ENCODE data around the gene GAPDHS.
A peak's percentile ranks its signal among the peaks of the same experiment; 100 is the strongest.

Gene GAPDHS

DNA sequence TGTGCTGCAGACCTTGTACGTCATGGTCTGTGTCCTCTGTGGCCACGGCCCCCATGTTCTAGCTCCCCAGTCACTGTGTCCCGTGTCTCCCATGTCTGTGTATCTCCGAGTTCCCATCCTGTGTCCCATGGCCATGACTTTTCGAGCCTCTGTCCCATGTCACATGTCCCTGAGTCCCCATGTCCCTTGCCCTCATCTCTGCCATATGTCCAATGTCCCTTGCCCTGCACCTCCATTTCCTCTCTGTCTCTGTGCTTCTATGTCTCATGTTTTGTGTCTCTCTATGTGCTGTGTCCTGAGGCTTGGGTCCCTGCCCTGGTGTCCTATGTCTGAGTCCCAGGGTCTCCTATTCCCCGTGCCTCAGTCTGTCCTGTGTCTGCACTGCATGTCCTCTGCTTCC is 28.2 kb downstream of the GAPDHS start:
- peaks cover 85% of the 10 kb centered on the region for H3K27me3 Mint-ChIP-seq
- no peak overlapping the region for H3K4me3 Mint-ChIP-seq
- no peaks in the 10 kb centered on the region for H3K9me3 Mint-ChIP-seq
- CTCF ChIA-PET: no interaction called here
- peaks cover 12% of the 10 kb centered on the region for H3K4me1 Mint-ChIP-seq
- DNase-seq: no peak
- no peak overlapping the region for H3K27ac Mint-ChIP-seq
- no peaks in the 10 kb centered on the region for H3K36me3 Mint-ChIP-seq

DNA sequence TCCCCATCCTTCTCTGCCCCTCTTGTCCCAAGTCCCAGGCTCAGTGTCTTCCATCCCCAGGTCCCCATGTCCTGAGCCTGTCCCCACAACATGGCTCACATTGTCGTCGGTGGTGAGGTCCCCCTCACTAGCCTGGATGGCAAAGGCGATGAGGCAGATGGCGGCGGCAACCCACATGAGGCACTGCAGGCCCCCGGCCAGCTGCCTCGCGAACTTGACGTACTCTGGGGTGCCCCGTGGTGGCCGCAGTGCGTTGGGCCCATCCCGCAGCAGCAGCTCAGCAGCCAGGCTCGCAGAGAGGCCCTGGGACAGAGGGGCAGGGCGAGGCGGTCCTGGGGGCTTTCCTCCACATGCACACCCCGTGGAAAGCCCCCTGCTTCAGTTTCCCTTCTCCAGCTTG is 29.1 kb downstream of the GAPDHS start:
- Mint-ChIP-seq H3K36me3 (no peaks in the 10 kb centered on the region), H3K9me3 (no peaks in the 10 kb centered on the region), H3K4me3 (no peak overlapping the region), H3K27me3 (peaks cover 82% of the 10 kb centered on the region), H3K4me1 (peaks cover 8% of the 10 kb centered on the region), H3K27ac (no peak overlapping the region)
- CTCF ChIA-PET: interaction anchor here (1.4 kb wide), 1 partner anchor 14 kb away, joined by 3 read pairs; no protein-coding TSS in a partner anchor
- no peak for DNase-seq

DNA sequence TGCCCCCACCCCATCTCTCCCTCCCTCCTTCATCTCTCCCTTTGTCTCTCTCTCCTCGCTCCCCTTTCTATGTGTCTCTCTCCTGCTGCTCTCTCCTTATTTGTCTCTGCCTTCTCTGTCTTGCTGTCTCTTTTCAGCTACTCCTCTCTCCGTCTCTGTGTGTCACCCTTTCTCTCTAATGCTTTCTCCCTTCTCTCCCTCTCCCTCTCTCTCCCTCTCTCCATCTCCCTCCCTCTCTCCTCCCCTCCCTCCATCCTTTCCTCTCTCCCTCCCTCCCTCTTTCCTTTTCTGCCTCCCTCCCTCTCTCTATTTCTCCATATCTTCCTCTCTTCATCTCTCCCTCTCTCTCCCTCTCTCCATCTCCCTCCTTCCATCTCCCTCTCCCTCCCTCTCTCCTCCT is 29.5 kb downstream of the GAPDHS start:
- Mint-ChIP-seq H3K36me3 (no peaks in the 10 kb centered on the region), H3K4me3 (no peak overlapping the region), H3K27ac (no peak overlapping the region), H3K9me3 (no peaks in the 10 kb centered on the region), H3K4me1 (peaks cover 7% of the 10 kb centered on the region), H3K27me3 (peaks cover 77% of the 10 kb centered on the region)
- CTCF ChIA-PET: interaction anchor here (1.4 kb wide), 1 partner anchor 15 kb away, joined by 3 read pairs; no protein-coding TSS in a partner anchor
- DNase-seq: no peak

DNA sequence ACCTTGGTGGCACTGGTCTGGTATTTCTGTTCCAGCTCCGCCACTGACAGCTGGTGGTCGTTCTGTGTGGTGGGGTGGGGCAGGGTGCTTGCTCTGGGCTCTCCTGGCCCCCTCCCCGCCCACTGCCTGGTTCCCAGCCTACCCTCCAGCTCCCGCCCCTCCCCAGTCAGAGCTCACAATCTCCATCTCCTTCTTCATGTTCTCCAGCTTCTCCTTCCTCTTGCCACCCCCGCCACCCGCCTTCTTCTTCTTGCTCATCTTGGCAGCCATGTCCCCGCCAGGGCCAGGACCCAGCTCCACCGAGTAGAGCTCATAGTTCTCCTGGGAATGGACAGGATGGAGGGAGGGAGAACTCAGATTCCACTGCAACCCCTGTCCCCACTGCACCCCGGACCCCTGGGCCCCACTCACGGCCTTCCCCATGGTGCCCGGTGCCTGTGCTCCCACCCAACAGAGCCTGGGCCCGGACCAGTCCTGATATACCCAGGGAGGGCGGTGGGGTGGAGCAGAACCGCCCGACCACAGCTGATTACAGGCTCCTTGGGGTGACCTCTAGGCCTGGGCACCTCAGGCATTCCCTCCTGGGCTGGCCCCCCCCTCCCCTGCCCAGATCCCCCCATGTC is 30.1 kb downstream of the GAPDHS start, which contains the start of gene ATP4A:
ATP4A (minus strand) TSS at position 452 of the 623 bp plus-strand sequence; CDS start at position 423, 29 bp downstream.
- DNase-seq: peak; percentile 15

DNA sequence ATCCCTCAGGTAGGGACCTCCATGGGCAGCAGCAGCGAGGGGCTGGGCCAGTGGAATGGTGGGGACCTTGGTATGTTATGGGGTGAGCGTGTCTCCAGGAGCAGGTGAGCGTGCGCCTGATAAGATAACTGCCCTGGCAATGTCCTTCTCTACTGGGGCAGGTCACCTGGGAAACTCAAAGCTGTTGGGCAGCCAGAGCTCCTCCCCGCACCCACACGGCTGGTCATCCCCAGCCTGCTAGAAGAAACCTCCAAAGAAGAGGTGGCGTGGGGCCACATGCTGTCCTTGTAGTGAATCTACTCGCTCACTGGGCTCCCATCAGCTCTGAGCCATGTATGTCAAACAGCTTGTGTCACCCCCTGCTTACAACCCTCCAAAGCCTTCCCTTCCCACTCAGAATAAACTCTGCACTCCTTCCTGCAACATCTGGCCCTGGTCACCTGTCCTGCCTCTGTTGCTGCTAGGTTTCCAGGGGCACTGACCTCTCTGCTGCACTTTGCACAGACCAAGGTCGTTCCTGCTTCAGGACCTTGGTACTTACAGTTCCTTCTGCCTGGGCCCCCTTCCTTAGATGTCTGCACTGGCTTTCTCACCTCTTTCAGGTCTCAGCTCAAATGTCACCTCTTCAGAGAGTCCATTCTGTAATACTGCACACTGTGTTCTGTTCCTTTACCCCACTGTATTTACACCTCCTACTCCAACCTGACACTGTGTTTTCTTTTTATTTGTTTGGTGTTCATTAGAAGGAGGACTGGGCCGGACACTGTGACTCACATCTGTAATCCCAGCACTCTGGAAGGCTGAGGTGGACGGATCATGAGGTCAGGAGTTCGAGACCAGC is 32.0 kb downstream of the GAPDHS start:
- no peaks in the 10 kb centered on the region for H3K9me3 Mint-ChIP-seq
- no peaks in the 10 kb centered on the region for H3K4me1 Mint-ChIP-seq
- peak; percentile 5 for DNase-seq
- no peak overlapping the region for H3K27ac Mint-ChIP-seq
- H3K27me3 Mint-ChIP-seq: peaks cover 63% of the 10 kb centered on the region
- CTCF ChIA-PET: interaction anchor here (0.6 kb wide), 1 partner anchor 9 kb away, joined by 4 read pairs; no protein-coding TSS in a partner anchor
- H3K36me3 Mint-ChIP-seq: no peaks in the 10 kb centered on the region
- H3K4me3 Mint-ChIP-seq: no peak overlapping the region

More for the DNA sequence above, 30.1 kb downstream of the GAPDHS start, which contains the start of gene ATP4A:
- H3K4me1 Mint-ChIP-seq: peaks cover 5% of the 10 kb centered on the region
- CTCF ChIA-PET: interaction anchor here (1.4 kb wide), 1 partner anchor 15 kb away, joined by 3 read pairs; no protein-coding TSS in a partner anchor
- no peak within 1 kb of the TSS for H3K4me3 Mint-ChIP-seq
- H3K36me3 Mint-ChIP-seq: no peaks in the 10 kb centered on the region
- no peaks in the 10 kb centered on the region for H3K9me3 Mint-ChIP-seq
- H3K27me3 Mint-ChIP-seq: peaks cover 72% of the 10 kb centered on the region
- H3K27ac Mint-ChIP-seq: no peak within 1 kb of the TSS

DNA sequence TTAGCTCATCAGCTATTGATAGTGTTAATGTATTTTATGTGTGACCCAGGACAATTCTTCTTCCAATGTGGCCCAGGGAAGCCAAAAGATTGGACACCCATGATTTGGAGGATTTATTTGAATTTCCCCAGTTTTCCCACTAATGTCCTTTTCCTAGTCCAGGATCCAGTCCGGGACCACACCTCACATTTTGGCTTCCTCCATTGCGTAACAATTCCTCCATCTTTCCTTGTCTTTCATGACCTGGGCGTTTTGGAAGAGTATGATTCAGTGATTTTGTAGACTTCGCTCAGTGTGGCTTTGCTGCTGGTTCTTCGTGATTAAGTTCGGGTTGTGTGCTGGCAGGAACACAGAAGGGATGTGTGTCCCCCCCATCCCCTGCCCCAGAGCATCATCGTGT is 33.5 kb downstream of the GAPDHS start:
- CTCF ChIA-PET: no interaction called here
- peaks cover 2% of the 10 kb centered on the region for H3K4me1 Mint-ChIP-seq
- H3K27me3 Mint-ChIP-seq: peaks cover 63% of the 10 kb centered on the region
- H3K27ac Mint-ChIP-seq: no peak overlapping the region
- H3K4me3 Mint-ChIP-seq: no peak overlapping the region
- H3K9me3 Mint-ChIP-seq: no peaks in the 10 kb centered on the region
- no peaks in the 10 kb centered on the region for H3K36me3 Mint-ChIP-seq
- no peak for DNase-seq

DNA sequence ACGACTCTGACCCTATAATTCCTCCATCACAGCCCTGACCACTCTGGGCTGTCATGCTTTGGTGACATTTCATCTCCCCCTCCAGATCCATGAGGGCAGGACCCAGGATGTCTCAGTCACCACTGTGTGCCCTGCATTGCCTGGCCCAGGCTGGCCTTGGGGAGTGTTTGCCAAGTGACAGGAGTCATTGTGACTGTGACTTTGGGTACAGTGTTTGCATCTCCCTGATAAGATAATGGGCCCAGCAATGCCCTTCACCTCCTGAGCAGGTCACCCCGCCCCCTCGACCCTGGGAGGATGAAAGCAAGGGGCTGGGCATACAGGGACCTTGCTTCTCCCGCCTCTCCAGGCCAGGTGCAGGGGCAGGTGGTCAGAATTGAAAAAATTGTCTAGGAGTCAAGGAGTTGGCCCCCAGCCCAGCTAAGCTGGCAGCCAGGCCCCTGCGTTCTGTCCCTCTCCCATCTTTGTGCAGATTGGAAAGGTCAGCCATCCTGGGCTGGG is 36.1 kb downstream of the GAPDHS start:
- Mint-ChIP-seq H3K27me3 (peaks cover 43% of the 10 kb centered on the region), H3K4me3 (no peak overlapping the region), H3K36me3 (no peaks in the 10 kb centered on the region), H3K4me1 (peaks cover 2% of the 10 kb centered on the region), H3K9me3 (no peaks in the 10 kb centered on the region), H3K27ac (no peak overlapping the region)
- DNase-seq: no peak
- CTCF ChIA-PET: interaction anchor here (0.7 kb wide), 1 partner anchor 21 kb away, joined by 3 read pairs; no protein-coding TSS in a partner anchor

DNA sequence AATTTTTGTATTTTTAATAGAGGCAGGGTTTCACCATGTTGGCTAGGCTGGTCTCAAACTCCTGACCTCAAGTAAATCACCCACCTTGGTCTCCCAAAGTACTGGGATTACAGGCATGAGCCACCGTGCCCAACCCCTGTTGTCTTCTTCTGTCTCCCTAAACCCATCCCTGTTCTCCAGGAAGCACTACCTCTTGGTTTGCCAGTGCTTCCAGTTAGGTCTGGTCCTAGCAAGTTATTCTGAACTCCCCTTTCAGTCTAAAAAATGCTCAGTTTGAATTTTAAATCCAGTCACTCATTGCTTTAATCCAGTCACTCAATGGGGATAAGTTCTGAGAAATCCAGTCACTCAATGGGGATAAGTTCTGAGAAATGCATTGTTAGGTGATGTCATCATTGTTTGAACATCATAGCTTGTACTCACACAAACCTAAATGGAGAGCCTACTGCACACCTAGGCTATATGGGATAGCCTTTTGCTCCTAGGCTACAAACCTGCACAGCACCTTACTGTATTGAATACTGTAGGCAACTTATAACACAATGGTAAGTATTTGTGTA is 38.2 kb downstream of the GAPDHS start:
- no peaks in the 10 kb centered on the region for H3K36me3 Mint-ChIP-seq
- CTCF ChIA-PET: no interaction called here
- peaks cover 2% of the 10 kb centered on the region for H3K4me1 Mint-ChIP-seq
- no peak for DNase-seq
- no peak overlapping the region for H3K27ac Mint-ChIP-seq
- no peak overlapping the region for H3K4me3 Mint-ChIP-seq
- H3K9me3 Mint-ChIP-seq: peaks cover 17% of the 10 kb centered on the region
- peaks cover 31% of the 10 kb centered on the region for H3K27me3 Mint-ChIP-seq

DNA sequence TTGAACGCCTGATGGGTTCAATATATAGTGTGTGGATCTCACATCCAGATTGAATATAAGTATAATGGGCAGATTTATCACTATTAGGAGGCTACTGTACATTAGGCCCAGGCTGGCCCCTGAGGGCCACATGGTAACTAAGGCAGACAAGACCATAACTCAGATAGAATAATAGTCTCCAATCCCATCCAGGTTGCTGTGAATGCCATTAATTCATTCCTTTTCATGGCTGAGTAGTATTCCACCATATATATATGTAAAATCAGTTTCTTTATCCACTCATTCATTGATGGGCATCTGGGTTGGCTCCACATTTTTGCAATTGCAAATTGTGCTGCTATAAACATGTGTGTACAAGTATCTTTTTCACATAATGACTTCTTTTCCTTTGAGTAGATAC is 44.7 kb downstream of the GAPDHS start:
- Mint-ChIP-seq H3K4me1 (no peaks in the 10 kb centered on the region), H3K9me3 (peaks cover 25% of the 10 kb centered on the region), H3K27ac (no peak overlapping the region), H3K27me3 (peaks cover 22% of the 10 kb centered on the region), H3K36me3 (peaks cover 6% of the 10 kb centered on the region), H3K4me3 (no peak overlapping the region)
- CTCF ChIA-PET: no interaction called here
- no peak for DNase-seq

DNA sequence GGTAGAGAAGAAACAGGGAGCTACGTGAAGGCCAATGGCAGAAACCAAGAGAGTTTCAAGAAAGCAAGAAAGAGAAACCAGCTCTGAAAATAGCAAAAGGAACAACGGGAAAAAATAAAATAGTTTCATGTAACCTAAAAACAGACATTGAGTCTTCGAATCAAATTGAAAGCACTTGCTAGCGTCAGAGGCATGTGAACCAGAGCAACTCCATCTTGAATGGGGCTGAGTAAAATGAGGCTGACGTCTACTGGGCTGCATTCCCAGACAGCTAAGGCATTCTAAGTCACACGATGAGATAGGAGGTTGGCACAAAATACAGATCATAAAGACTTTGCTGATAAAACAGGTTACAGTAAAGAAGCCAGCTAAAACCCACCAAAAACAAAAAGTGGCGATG is 45.5 kb downstream of the GAPDHS start:
- H3K4me1 Mint-ChIP-seq: no peaks in the 10 kb centered on the region
- H3K9me3 Mint-ChIP-seq: peaks cover 25% of the 10 kb centered on the region
- H3K4me3 Mint-ChIP-seq: no peak overlapping the region
- no peak overlapping the region for H3K27ac Mint-ChIP-seq
- CTCF ChIA-PET: no interaction called here
- H3K27me3 Mint-ChIP-seq: peaks cover 29% of the 10 kb centered on the region
- no peak for DNase-seq
- H3K36me3 Mint-ChIP-seq: peaks cover 6% of the 10 kb centered on the region

DNA sequence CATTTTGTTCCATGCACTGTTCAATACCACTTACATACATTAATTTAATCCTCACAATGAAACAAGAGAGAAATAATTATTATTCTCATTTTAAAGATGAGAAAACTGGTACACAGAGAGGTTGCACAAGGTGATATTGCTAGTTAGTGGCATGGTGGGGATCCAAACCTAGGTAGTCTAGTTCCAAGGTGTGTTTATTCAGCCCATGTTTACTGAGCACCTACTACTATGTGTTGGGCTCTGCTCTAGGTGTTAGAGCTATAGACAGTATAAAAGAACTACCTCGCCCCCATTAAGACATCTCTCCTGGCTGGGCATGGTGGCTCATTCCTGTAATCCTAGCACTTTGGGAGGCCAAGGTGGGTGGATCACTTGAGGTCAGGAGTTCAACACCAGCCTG is 49.5 kb downstream of the GAPDHS start:
- no peaks in the 10 kb centered on the region for H3K9me3 Mint-ChIP-seq
- no peak for DNase-seq
- peaks cover 59% of the 10 kb centered on the region for H3K27me3 Mint-ChIP-seq
- no peak overlapping the region for H3K4me3 Mint-ChIP-seq
- no peaks in the 10 kb centered on the region for H3K36me3 Mint-ChIP-seq
- CTCF ChIA-PET: no interaction called here
- no peaks in the 10 kb centered on the region for H3K4me1 Mint-ChIP-seq
- no peak overlapping the region for H3K27ac Mint-ChIP-seq

DNA sequence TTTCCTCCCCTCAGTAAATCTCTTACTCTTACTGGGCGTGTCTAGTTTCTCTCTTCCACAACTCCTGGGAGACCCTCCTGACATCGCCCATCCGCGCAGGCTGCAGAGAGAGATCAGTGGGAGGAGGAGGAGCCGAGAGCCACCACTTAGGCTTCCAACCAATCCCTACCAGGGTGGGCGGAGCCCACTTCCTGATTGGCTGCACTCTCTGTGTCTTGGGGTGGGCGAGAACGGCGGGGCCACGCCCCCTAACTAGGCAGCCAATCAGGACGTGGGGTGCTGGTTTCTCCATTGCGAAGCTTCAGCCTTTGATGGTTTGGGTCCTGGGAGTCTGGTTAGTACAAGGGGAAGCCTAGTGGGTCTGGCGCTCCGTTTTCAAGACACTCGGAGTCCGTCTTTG is 52.6 kb downstream of the GAPDHS start, which contains the start of gene PMIS2:
PMIS2 (plus strand) TSS at position 326 of the 400 bp plus-strand sequence. CDS start 87 bp downstream, outside the sequence.
- Mint-ChIP-seq H3K4me1 (no peaks in the 10 kb centered on the region), H3K4me3 (no peak within 1 kb of the TSS), H3K36me3 (no peaks in the 10 kb centered on the region), H3K27ac (no peak within 1 kb of the TSS), H3K27me3 (peaks cover 69% of the 10 kb centered on the region), H3K9me3 (no peaks in the 10 kb centered on the region)
- CTCF ChIA-PET: no interaction called here
- peak; percentile 42 for DNase-seq

DNA sequence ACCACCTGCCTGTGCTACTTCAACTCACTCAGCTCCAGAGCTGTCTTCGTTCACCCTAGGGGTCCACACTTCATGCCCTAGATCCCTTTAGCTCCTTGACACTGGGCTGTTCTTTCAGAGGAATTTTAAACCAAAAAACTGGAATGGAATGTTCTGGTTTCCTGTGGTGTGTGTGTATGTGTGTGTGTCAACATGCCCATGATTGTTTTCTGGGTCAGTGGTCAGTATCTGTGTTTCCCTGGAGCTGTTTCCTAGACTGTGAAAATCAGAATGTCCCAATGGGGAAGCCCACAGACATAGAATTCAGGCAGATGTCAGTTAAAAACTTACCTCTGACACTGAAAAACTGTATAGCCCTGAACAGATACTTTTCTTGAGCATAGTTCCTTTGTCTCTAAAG is 54.1 kb downstream of the GAPDHS start:
- H3K36me3 Mint-ChIP-seq: no peaks in the 10 kb centered on the region
- DNase-seq: no peak
- no peaks in the 10 kb centered on the region for H3K9me3 Mint-ChIP-seq
- peaks cover 69% of the 10 kb centered on the region for H3K27me3 Mint-ChIP-seq
- no peak overlapping the region for H3K4me3 Mint-ChIP-seq
- no peaks in the 10 kb centered on the region for H3K4me1 Mint-ChIP-seq
- CTCF ChIA-PET: interaction anchor here (1.7 kb wide), 1 partner anchor 232 kb away, joined by 3 read pairs; no protein-coding TSS in a partner anchor
- H3K27ac Mint-ChIP-seq: no peak overlapping the region

DNA sequence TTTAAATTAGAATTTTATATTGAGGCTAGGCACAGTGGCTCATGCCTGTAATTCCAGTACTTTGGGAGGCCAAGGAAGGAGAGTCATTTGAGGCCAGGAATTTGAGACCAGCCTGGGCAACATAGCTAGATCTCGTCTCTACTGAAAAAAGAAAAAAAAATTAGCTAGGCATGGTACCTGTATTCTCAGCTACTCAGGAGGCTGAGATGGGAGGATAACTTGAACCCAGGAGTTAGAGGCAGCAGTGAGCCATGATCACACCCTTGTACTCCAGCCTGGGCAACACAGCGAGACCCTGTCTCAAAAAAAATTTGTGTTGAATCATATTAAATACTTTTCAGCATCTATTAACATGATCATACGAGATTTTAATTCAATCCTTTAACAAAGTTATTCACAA is 57.6 kb downstream of the GAPDHS start:
- no peaks in the 10 kb centered on the region for H3K4me1 Mint-ChIP-seq
- H3K9me3 Mint-ChIP-seq: no peaks in the 10 kb centered on the region
- H3K4me3 Mint-ChIP-seq: no peak overlapping the region
- CTCF ChIA-PET: interaction anchor here (0.6 to 2.4 kb wide), 4 partner anchors 42 to 252 kb away, joined by 3 to 20 read pairs (median 5); no protein-coding TSS in a partner anchor
- no peaks in the 10 kb centered on the region for H3K36me3 Mint-ChIP-seq
- no peak overlapping the region for H3K27ac Mint-ChIP-seq
- no peak for DNase-seq
- peaks cover 36% of the 10 kb centered on the region for H3K27me3 Mint-ChIP-seq

All from activated naive CD4-positive, alpha-beta T cell treated with anti-CD3 and anti-CD28 coated beads, Interleukin-2, amount 10 ng/mL, durations not matched to agents 7 days and 5 days (primary cell).